Adrenal gland (tissue), 12 donors: ENCODE data around the gene OR2T11. TPM values are rescaled to one million over a fixed set of nuclear protein-coding genes. Genes with fewer than 3 reads are reported as not detected.
"Not testable (repeated sequence)": the region's sequence is repeated elsewhere in the genome, so short reads cannot be mapped to it uniquely, and the experiment has no call there.

ENCODE experiments used
- DNase-seq, 7 donors: peaks; one replicate each; pipeline ENCODE4 v3.0.0-alpha.2; 2019 to 2020
- H3K27ac ChIP-seq, 5 donors: fragments of 200-600 bp; sonication (generic) in 4 of 5; 1 replicate in 3 of 5; 2 replicates in 2 of 5; pipeline versions ENCODE4 v1.5.1 to v1.8.0; 2016 to 2020; ENCODE audit warnings: mild to moderate bottlenecking in 1 of 5
- H3K27me3 ChIP-seq: fragments of 200-600 bp; 2 replicates; pipeline ENCODE4 v1.8.0; 2021
- H3K36me3 ChIP-seq, 2 donors: fragments of 200-600 bp; replicated peaks in 1 of 2; 1 replicate in 1 of 2; 2 replicates in 1 of 2; pipeline versions ENCODE4 v1.5.1 to v1.8.0; 2018 to 2022
- H3K4me1 ChIP-seq, 2 donors: fragments of 200-600 bp; replicated peaks in 1 of 2; 1 replicate in 1 of 2; 2 replicates in 1 of 2; pipeline versions ENCODE4 v1.5.1 to v1.8.0; 2018 to 2021
- H3K4me3 ChIP-seq, 4 donors: fragments of 200-600 bp; sonication (generic) in 3 of 4; one replicate each; pipeline ENCODE4 v1.5.1; 2016 to 2018
- H3K9me3 ChIP-seq, 3 donors: fragments of 200-600 bp; sonication (generic) in 1 of 3; replicated peaks in 1 of 3; 1 replicate in 2 of 3; 2 replicates in 1 of 3; pipeline versions ENCODE4 v1.5.1 to v1.8.0; 2016 to 2021
- CTCF ChIP-seq, 6 experiments: fragments of 450-650 bp in 4 of 6; fragments of 200-600 bp in 2 of 6; sonication (generic) in 1 of 6; IDR thresholded peaks; 1 replicate in 5 of 6; 2 replicates in 1 of 6; pipeline versions ENCODE4 v1.5.1 to v1.8.0; 2016 to 2021; ENCODE audit warnings: antibody characterized with exemption in 6 of 6, mild to moderate bottlenecking in 2 of 6, moderate library complexity in 1 of 6
- POLR2A ChIP-seq, 2 donors: fragments of 450-650 bp; IDR thresholded peaks; one replicate each; pipeline ENCODE4 v1.6.1; 2017; ENCODE audit warnings: antibody characterized with exemption in 2 of 2, mild to moderate bottlenecking in 2 of 2, moderate library complexity in 1 of 2
- WGBS, 4 donors: extraction: QIAGEN DNeasy Blood & Tissue Kit in 2 of 4; methylation state at CpG; one replicate each; pipeline versions ENCODE4 v1.1.5 to v1.1.7; 2013 to 2017; 5-methylcytosine and 5-hydroxymethylcytosine counted together
- intact Hi-C, 2 donors: fragments of 100-400 bp; cut with DNase I; formaldehyde crosslinking; loops; one replicate each; pipeline versions ENCODE4 v1.14.1 to v1.15.0; 2022 to 2023
- polyA plus RNA-seq, 3 donors: library from polyadenylated mRNA; stranded (reverse); fragments of 200-250 nt in 2 of 3; fragments of 350-450 nt in 1 of 3; fragmentation: Illumina TruSeq in 1 of 3; extraction: RNeasy Lipid Tissue Mini Kit (QIAGEN cat#74804) in 1 of 3; gene quantifications; one replicate each; pipeline ENCODE4 v1.2.3, GENCODE V29; 2013 to 2014
- small RNA-seq, 2 donors: library from RNA; depleted of rRNA; stranded (forward); fragments of <200 nt; gene quantifications; one replicate each; pipeline ENCODE3, GENCODE V24; 2016
- total RNA-seq, 9 donors: library from RNA; depleted of rRNA in 4 of 9; stranded (reverse); fragments of >200 nt in 4 of 9; fragments of 120-200 nt in 1 of 9; fragmentation: NEBNext Ultra II Directional in 1 of 9; extraction: Animal tissue kit (Norgen Biotek cat#: 25700) in 1 of 9; gene quantifications; one replicate each; pipeline versions ENCODE4 v1.1.0 to v1.2.4, GENCODE V29; 2013 to 2023
- donor health status: healthy with polysubstance abuse.
- donor health status: Bipolar disorder and iron deficiency.
- donor health status: DM: yes; HTN: yes; CAD: no.
- donor health status: DM: no; HTN: no; CAD: no.
- donor health status: DM: no; HTN: no; CAD: no.
- donor health status: DM: yes; HTN: yes; CAD: no.

The OR2T11 gene
- total and polyA plus RNA-seq, 12 donors = not detected

GRCh38 chr1:248585266-248585665 lies 49.6 kb downstream of the OR2T11 start:
- 68 to 76% (median 71%) methylated on average over 3 of the region's 3 CpGs for WGBS, 4 donors
- no peak overlapping the region for H3K27ac ChIP-seq
- no peak for DNase-seq
- intact Hi-C loops = no loop called here
- no peaks in the 10 kb centered on the region for H3K9me3 ChIP-seq
- H3K4me3 ChIP-seq = no peak overlapping the region
- no peaks in the 10 kb centered on the region for H3K27me3 ChIP-seq
- H3K36me3 ChIP-seq = no peaks in the 10 kb centered on the region
- H3K4me1 ChIP-seq = no peaks in the 10 kb centered on the region
- TF ChIP-seq CTCF (IDR thresholded peaks at IDR 0.05) = no peak
- TF ChIP-seq POLR2A (IDR thresholded peaks at IDR 0.05) = no peak

GRCh38 chr1:248576260-248576980 lies 58.5 kb downstream of the OR2T11 start:
- Histone ChIP-seq H3K4me1 (no peaks in the 10 kb centered on the region), H3K36me3 (no peaks in the 10 kb centered on the region), H3K4me3 (no peak overlapping the region), H3K9me3 (no peaks in the 10 kb centered on the region), H3K27me3 (no peaks in the 10 kb centered on the region), H3K27ac (no peak overlapping the region)
- DNase-seq = no peak
- intact Hi-C loops = no loop called here
- TF ChIP-seq CTCF (IDR thresholded peaks at IDR 0.05) (no peak), POLR2A (IDR thresholded peaks at IDR 0.05) (no peak)
- 64 to 68% (median 66%) methylated on average over 9 of the region's 9 CpGs for WGBS, 4 donors

GRCh38 chr1:248574657-248575056 lies 60.2 kb downstream of the OR2T11 start, which contains the start of gene OR2T34:
Gene OR2T34 (minus strand): TSS chr1:248574757. CDS start chr1:248574757, 0 bp downstream.
- H3K36me3 ChIP-seq, H3K4me1 ChIP-seq, H3K27ac ChIP-seq, H3K27me3 ChIP-seq, intact Hi-C loops, DNase-seq, H3K4me3 ChIP-seq, H3K9me3 ChIP-seq: not testable (repeated sequence)
- WGBS, 4 donors = 75 to 84% (median 79%) methylated on average over 2 to 3 of the region's 3 CpGs

- H3K27me3 ChIP-seq, H3K4me3 ChIP-seq, intact Hi-C loops, H3K27ac ChIP-seq, H3K4me1 ChIP-seq, DNase-seq, H3K9me3 ChIP-seq, H3K36me3 ChIP-seq: not testable (repeated sequence)
- WGBS, 4 donors = 53 to 78% (median 77%) methylated on average over 2 to 6 of the region's 8 CpGs
Observed at GRCh38 chr1:248573856-248574255, 61.0 kb downstream of the OR2T11 start.

Small RNAs within 50 kb of the gene (small RNA-seq; reads per million reads assigned to genes)
- 0 reads per million in 2 donors for gene RF00019

Other genes starting within 250 kb of the OR2T11 start
- gene OR2T1, start 232.0 kb downstream of the OR2T11 start, total RNA-seq = not detected
- gene OR2T1, start 232.0 kb downstream of the OR2T11 start, polyA plus RNA-seq = not detected
- gene OR2T2, start 189.5 kb downstream of the OR2T11 start, total RNA-seq = not detected
- gene OR2T2, start 189.5 kb downstream of the OR2T11 start, polyA plus RNA-seq = not detected
- not detected for gene OR2T3, start 161.7 kb downstream of the OR2T11 start, total RNA-seq
- gene OR2T3, start 161.7 kb downstream of the OR2T11 start, polyA plus RNA-seq = not detected
- not detected for gene OR2T5, start 146.5 kb downstream of the OR2T11 start, total RNA-seq
- gene OR2T5, start 146.5 kb downstream of the OR2T11 start, polyA plus RNA-seq = not detected
- gene OR2G6, start 127.0 kb downstream of the OR2T11 start, total RNA-seq = not detected
- gene OR2G6, start 127.0 kb downstream of the OR2T11 start, polyA plus RNA-seq = not detected
- gene OR2T29, start 72.3 kb downstream of the OR2T11 start, total RNA-seq = not detected
- not detected for gene OR2T29, start 72.3 kb downstream of the OR2T11 start, polyA plus RNA-seq
- not detected for gene OR2T34, start 60.3 kb downstream of the OR2T11 start, total RNA-seq
- gene OR2T34, start 60.3 kb downstream of the OR2T11 start, polyA plus RNA-seq = not detected
- not detected for gene OR2T10, start 37.4 kb downstream of the OR2T11 start, total RNA-seq
- gene OR2T10, start 37.4 kb downstream of the OR2T11 start, polyA plus RNA-seq = not detected
- not detected for gene OR2T35, start 10.2 kb upstream of the OR2T11 start, total RNA-seq
- not detected for gene OR2T35, start 10.2 kb upstream of the OR2T11 start, polyA plus RNA-seq
- gene OR2T27, start 20.4 kb upstream of the OR2T11 start, total RNA-seq = not detected
- gene OR2T27, start 20.4 kb upstream of the OR2T11 start, polyA plus RNA-seq = not detected
- not detected for gene OR14I1, start 67.7 kb upstream of the OR2T11 start, total RNA-seq
- gene OR14I1, start 67.7 kb upstream of the OR2T11 start, polyA plus RNA-seq = not detected
- not detected for gene LYPD8, start 120.7 kb upstream of the OR2T11 start, total RNA-seq
- gene LYPD8, start 120.7 kb upstream of the OR2T11 start, polyA plus RNA-seq = under 1 TPM in 1 of 3 donors, not detected in 2; 0.13 TPM
- gene SH3BP5L, start 190.8 kb upstream of the OR2T11 start, total RNA-seq = 10 to 100 TPM; 19.3 to 36.9 (median 27.1) TPM
- 10 to 100 TPM; 15.4 to 29.2 (median 16.9) TPM for gene SH3BP5L, start 190.8 kb upstream of the OR2T11 start, polyA plus RNA-seq
- 10 to 100 TPM; 16.2 to 47.5 (median 30.0) TPM for gene ZNF672, start 203.1 kb upstream of the OR2T11 start, total RNA-seq
- 10 to 100 TPM in 2 of 3 donors, 1 to 10 TPM in 1; 9.5 to 14.8 (median 12.5) TPM for gene ZNF672, start 203.1 kb upstream of the OR2T11 start, polyA plus RNA-seq
- gene ZNF692, start 224.0 kb upstream of the OR2T11 start, total RNA-seq = 10 to 100 TPM; 11.5 to 70.2 (median 27.8) TPM
- gene ZNF692, start 224.0 kb upstream of the OR2T11 start, polyA plus RNA-seq = 100 to 1,000 TPM in 2 of 3 donors, 10 to 100 TPM in 1; 10.3 to 366 (median 155) TPM